HG03066 (cell line): ENCODE measurements around the gene SERPINB11.
A peak's percentile ranks its signal among the peaks of the same experiment; 100 is the strongest.
"Not testable (repeated sequence)": the region's sequence is repeated elsewhere in the genome, so short reads cannot be mapped to it uniquely, and the experiment has no call there.

ENCODE experiments used
- ATAC-seq: cut with Tn5 transposase; IDR thresholded peaks from one replicate; pipeline ENCODE4 v1.9.1; 2021; ENCODE audit warnings: low read depth; ENCODE audit not compliant: unreplicated experiment

The SERPINB11 gene, protein sequence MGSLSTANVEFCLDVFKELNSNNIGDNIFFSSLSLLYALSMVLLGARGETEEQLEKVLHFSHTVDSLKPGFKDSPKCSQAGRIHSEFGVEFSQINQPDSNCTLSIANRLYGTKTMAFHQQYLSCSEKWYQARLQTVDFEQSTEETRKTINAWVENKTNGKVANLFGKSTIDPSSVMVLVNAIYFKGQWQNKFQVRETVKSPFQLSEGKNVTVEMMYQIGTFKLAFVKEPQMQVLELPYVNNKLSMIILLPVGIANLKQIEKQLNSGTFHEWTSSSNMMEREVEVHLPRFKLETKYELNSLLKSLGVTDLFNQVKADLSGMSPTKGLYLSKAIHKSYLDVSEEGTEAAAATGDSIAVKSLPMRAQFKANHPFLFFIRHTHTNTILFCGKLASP

DNA sequence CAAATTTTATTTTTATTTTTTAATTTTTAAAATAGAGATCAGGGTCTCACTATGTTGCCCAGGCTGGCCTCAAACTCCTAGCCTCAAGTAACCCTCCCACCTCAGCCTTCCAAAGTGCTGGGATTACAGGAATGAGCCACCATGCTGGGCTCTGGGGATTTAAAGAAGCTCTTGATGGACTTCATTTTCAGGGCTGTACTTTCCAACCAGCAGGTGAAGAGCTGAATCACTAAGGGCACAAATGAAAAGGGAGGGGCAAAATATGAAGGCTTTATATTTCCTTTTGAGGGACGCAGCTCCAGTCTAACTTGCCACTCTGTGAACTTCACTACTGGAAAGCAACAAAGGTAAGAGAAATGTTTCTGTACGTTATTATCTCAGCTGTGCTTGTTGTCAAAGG lies at the start of gene SERPINB11:
Gene SERPINB11 (plus strand): TSS at position 301 of the 400 bp plus-strand sequence. CDS start 7,234 bp downstream, outside the sequence.
- ATAC-seq, result no peak

DNA sequence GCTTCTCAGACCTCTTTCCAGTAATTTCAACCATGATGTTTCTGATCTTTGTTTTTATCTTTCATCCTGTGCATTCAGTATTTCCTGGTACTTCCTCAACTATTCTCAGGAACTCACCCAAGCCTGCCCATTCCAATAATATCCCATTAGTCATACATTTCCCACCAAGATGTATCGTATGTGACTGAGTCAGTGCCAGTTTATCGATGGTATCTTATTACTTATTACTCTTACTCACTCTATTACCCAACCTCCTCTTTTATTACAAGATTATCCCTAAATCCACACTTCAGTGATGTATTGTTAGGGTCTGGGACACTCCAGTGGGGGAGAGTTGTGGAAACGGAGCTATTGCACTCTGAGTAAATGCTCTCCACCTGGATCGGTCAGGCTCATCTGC lies 43.8 kb upstream of the SERPINB11 start:
- ATAC-seq, result not testable (repeated sequence)

DNA sequence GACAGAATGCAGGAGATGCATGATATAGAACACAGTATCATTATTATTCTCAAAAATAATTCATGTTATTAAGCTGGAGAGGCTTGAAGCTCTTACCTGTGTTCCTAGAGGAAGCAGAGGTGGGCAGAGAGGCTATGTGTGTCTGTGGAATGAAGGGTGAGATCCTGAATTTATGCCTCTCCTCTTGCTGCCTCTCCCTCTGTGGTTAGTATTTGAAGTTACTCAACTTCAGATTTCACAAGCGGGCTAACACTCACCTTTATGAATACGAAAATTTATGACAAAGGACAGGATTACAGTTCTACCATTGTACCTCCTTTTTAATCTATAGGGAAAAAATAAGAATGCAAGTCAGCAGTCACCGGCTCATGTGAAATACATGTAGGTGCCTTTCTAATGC lies 41.0 kb upstream of the SERPINB11 start, which contains the start of gene SERPINB3:
Gene SERPINB3 (minus strand): TSS at position 144 of the 400 bp plus-strand sequence. CDS start 677 bp downstream, outside the sequence.
- not testable (repeated sequence) for ATAC-seq

DNA sequence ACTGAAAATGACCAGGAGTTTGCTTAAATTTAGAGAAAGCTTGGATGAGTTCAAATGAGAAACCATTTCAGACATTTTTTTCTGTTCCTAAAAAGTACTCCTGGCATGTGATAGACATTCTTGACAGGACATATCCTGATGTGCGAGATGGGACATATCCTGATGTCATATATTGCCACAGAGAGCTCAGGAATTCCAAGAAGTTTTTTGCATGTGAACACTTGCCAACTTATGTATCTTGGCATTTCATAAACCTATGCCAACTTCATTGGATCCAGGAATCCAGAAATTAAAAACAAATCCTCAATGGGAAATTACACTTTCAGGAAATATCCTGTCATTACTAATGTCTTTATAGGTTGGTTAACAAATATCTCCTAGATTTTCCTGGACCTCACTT lies 38.2 kb upstream of the SERPINB11 start:
- ATAC-seq, result no peak

DNA sequence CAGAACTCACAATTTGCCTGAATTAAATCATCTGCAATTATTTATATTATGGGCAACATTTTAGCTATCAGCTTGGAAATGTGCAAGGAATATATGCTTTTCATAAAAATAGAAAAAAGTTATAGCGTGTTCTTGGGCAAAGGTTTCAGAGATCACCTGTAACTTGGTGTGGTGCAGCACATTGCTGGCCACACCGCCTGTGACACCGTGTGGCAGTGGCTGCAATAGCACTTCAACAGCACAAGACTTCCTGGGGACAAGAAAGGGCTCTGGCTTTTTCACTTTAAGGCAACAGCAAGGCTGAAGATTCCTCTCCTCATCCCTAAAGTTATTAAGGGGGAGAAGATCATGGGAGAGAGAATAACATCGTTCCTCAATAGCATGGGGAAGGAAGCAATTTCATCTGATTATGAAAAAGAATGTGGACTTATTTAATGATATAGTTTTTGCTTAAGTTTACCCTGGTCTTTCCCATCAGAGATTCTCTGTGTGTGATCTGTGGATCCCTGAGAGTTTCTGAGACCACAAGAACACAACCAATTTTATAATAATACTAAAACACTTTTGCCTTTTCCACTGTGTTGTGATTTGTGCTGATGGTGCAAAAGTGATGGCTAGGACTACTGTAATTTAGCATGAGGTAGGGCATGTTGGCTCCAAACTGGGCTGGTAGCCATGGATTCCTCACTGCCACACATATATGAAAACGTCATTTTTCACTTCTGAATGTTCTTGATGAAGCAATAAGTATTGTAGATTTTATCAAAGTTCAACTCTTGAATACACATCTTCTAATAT lies 26.0 kb upstream of the SERPINB11 start:
- ATAC-seq, result peak; percentile 72

DNA sequence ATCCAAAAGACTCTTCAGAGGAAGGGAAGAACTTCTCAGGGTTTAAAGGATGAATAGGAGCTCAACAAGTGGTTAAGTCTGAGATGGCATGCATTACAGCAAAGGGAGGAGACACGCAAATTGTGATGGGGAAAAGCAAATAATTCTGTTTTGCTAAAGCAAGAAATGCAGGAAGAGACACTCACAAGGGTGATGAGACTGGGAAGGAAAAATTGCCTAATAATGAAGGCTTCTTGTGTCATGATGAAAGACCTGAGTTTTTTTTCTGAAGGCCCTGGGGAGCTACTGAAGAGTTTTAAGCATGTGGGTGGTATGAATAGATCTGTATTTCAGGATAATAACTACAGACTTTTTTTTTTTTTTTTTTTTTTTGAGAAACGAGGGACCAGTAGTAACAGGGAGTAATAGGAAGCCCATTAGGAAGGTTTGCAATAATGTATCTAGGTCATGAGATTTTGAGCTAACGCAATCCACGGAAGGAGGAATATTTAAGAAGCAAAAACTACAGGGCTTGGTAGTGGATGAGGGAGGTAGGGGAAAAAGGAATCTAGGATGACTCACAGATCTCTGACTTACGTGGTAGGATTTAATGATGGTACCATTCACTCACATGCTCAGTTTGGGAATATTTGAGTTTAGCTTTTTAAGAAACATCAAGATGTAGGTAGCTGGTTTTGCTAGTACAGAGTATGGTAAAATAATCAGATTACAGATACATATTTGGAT lies 25.1 kb upstream of the SERPINB11 start:
- ATAC-seq, result no peak

DNA sequence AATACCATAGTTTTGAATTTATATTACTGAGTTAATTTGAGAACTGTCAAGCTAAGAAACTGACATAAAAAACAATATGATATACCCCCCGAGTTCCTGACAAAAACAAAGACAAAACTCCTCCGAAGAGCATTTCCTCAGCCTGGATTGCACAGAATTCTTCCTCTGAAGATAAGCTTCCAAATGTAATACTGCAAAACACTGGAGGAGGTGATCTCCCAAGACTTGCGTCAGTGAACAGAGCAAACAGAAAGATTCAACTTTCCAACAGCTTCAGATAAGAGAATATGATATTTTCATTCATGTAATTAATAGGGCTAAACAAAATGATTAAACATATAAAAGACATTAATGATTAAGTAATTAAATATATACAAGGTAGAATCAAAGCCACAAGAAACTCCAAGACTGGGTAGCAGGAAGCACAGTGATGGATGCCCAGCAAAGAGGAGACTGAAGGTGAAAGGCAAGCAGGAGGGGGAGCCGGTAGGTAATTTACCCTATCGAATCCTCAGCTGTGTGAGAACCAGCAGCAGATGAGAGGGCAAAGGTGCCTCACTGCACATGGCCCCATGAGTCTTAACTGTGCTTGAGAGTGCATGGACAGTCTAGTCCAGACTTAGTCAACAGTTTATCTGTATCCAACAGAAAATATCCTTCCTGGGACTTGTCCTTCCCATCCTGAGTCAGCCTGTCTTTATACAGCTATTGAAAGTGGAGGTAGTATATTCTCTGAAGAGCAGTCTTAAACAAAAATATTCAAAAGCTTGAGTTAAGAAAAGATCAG lies 22.7 kb upstream of the SERPINB11 start:
- no peak for ATAC-seq

DNA sequence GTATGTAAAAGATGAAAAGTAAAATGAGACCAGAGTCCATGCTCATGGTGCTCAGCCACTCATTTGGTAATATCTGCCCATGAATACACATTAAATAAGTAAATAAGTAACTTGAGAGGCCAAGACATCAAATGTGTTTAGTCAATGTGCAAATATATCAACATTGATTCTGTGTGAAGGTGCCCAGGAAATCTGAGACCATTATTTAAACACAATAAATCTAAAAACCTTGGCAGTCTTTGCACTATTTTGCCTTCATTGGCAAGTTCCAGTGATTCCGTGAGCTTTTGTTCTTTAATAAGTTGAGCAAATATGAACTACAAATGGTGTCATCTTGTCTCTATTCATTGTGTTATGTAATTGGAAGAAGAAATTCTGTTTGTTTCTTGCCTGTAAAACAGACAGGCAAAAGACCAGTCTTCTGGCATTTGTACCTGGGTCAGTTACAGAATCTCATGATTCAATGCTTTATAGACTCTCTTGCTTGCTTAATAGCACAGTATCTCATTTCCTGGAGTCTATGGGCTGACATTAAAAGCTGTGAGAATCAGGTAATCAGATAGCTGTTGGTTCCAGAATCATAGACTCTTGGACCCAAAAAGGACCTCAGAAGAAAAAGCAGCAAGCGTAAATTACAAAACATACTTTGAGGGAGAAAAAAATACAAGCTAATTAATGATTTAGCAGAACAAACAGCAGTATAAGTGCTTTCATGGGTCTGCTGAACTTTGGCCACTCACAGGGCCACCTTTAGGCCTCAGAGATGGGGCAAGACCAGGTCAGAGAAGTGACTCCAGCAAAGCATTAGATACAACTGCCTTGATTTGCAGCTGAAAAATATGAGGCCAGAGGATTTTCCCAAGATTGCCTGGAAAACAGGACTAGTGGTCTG lies 21.1 kb upstream of the SERPINB11 start:
- no peak for ATAC-seq

DNA sequence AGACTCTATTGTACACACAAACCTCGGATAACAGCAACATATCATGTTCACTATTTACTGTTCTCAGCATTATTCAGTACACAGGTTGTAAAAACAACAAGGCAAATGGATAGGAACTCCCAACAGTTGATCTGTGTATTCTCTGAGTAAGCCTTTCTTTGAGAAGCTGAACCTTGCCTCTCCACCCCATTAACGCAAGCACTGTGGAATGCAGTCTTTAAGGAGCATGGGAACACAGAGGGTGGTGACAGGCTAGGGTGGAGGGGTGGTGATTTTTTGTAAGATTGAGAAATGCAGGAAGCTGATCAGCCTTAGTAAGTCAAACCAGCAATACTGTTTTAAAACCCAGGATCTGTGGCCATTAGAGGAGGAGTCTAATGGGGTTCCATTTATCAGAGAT lies 19.6 kb upstream of the SERPINB11 start:
- no peak for ATAC-seq

DNA sequence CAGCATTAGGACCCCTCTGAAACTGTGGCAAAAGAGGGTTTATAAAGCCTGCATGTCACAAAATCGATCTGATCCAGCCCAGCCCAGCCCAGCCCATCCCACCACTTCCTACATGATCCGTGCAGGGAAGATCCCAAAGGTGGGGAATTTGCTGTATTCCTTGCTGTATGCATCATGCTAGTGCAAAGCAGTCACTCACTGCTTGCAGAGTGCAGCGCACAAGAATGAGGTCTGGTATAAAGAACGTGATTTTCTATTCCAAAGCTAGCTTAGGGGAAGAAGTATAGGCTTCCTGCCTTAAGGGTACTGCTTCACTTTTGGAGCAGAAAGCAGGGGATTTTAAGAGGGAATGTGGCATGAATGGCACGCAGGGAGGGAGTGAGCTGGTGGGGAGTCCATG lies 18.9 kb upstream of the SERPINB11 start:
- no peak for ATAC-seq

DNA sequence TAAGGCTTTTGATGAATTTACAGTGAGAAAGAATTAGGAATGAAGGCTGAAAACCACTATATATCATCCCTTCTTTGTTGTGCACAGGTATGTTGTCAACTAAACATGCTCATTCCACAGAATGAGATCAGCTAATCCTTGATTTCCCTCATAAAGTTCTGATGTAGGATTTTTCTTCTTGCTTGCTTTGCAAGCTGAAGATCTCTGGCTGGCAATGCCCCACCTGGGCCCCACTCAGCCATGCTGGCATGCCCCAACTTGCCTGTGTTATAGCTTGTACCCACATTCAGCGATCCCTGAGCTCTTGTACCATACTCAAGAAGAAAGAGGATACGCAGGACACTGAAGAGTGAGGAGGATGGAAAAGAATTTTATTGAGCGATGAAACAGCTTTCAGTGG lies 18.0 kb upstream of the SERPINB11 start:
- no peak for ATAC-seq

DNA sequence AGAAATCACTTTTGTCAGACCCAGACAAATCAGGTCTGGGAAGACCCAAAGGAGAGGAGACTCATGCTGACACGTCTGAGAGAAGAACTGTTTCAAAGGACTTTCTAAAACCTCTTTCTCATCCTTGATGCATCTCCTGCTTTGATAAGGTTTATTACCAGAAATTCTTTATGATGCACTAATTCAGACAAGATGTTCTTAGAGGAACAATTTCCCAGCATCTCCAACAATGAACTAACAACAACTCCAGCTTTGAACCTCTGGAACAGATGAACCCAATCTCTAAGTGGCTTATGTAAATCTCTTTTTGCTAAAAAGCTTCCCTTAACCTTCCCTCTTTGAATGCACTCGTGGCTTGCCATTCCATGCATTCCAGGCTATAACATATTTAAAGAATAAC lies 15.9 kb upstream of the SERPINB11 start:
- no peak for ATAC-seq

DNA sequence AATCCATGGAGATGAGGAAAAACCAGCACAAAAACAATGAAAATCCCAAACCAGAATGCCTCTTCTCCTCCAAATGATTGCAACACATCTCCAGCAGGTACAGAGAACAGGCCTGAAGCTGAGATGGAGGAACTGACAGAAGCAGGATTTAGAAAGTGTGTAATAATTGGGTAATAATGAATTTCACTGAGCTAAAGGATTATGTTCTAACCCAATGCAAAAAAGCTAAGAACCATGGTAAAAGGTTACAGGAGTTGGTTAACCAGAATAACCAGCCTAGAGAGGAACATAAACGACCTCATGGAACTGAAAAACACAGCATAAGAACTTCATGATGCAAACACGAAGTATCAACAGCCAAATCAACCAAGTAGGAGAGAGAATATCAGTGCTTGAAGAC lies 13.7 kb upstream of the SERPINB11 start:
- no peak for ATAC-seq

DNA sequence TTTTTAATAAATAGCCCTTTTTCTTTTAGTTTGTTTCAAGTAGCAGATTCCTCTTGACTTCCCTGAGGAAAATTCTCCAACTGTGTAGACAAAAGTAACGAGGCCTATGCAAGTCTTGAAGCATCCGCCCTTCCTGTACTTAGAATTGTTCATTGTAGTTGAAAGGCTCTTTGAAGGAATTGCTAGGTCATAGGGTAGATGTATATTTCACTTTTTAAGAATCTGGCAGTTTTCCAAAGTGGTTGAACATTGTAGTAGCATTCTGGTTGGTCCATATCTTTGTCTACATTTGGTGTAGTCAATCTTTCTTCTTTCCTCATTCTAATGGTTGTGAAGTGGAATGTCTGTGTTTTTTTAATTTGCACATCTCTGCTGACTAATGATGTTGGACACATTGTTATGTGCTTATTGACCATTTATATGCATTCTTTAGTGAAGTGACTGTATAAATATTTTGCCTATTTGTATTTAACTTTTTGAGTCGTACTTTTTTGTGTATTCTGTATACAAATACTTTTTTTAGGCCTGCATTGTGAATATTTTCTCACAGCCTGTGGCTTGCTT lies 5.6 kb upstream of the SERPINB11 start:
- ATAC-seq, result no peak

DNA sequence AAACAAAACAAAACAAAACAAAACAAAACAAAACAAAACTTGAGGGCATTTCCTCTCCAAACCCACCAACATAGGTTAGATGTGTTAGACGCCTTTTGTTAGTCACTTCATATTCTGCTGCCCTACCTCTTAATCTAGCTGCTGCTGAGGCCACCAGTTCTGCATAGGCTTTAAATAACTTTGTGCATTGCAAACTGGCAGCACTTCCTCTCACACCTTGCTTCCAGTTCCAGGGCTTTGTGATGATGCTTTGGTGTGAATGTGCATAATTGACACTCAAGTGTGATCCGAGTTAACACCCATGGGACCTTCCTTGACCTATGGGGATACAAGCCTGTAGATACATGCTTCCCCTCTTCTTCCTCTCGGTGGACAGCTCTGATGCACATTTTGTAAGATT lies 2.3 kb upstream of the SERPINB11 start:
- no peak for ATAC-seq

DNA sequence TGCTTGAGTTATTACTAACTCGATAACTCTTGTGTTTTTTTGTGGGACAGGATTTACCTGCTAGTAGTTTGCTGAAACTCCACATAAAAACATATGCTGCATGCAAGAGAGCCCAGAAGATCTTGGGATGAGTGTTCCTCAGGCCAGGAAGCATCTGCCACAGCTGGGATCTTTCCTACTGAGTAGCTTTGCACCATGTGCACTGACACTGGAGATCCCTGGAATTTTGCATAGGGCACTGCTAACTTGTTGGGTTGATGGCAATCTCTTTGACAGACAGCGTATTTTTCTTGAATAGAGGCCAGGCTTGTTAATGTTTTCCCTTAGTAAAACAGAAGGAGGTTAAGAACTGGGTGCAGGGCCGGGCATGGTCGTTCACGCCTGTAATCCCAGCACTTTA lies 808 bp upstream of the SERPINB11 start:
- no peak for ATAC-seq

DNA sequence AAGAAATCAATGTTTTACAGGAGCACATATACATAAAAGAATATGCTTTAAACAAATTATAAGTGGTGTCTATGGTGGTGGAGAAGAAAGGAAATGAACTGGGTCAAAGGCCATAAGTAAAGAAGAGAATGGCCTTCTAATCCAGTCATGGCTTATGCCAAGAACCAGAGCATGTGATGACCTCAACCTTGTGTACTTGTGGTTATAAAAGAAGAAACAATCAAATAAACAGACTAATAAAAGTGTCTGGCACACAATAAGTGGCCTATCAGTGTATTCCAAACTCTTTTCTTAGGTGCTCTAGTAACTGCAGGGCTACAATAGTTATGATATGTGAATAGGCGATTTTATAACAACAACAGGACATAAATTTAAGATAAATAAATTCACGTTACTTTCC lies 2.6 kb downstream of the SERPINB11 start:
- ATAC-seq, result no peak

DNA sequence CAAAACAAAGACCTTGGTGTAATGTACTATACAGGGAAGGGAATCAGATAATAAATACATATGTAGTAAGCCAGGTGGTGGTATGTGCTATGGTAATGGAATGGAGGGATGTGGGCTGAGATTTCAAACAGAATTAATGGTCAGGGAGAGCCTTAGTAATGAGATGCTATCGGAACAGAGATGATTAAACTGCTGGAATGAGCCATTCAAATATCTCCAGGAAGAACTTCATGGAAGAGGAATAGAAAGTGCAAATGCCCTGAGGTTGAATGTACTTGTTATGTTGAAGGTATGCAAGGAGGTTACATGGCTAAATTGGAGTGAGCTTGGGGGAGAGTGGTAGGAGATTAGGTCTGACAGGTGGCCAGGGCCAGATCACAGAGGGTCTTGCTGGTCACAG lies 5.1 kb downstream of the SERPINB11 start:
- no peak for ATAC-seq

DNA sequence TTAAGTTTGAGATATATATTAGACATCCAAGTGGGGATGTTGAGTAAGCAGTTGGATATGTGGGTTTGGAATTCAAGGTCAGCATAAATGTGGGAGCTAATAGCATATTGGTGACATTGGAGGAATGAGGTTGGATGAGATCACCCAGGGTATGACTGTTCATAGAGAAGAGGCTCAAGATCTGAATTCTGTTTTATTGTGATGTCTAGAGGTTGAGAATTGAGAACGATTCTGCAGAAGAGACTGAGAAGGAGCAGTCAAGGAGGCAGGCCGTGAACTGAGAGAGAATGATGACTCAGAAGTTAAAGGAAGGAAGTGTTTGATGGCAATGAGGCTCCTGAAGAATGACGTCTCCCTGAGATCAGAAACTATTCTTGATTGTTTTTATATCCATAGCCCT lies 5.9 kb downstream of the SERPINB11 start:
- no peak for ATAC-seq
